Brain microvascular endothelial cell (primary cell): ENCODE measurements around the gene UBE2R2.
"Not testable (repeated sequence)": the region's sequence is repeated elsewhere in the genome, so short reads cannot be mapped to it uniquely, and the experiment has no call there.

Experiments used
- DNase-seq: peaks from one replicate; pipeline ENCODE4 v3.0.0-alpha.2; 2020
- H3K27ac ChIP-seq: fragments of 250-450 bp; sonication (Bioruptor Pico); 2 replicates; pipeline ENCODE4 v1.5.1; 2020; ENCODE audit warnings: mild to moderate bottlenecking, moderate library complexity
- H3K27me3 ChIP-seq: fragments of 250-450 bp; sonication (Bioruptor Pico); replicated peaks from 2 replicates; pipeline ENCODE4 v1.5.1; 2020; ENCODE audit warnings: mild to moderate bottlenecking
- H3K36me3 ChIP-seq: fragments of 250-450 bp; sonication (Bioruptor Pico); replicated peaks from 2 replicates; pipeline ENCODE4 v1.5.1; 2020; ENCODE audit warnings: mild to moderate bottlenecking
- H3K4me3 ChIP-seq: 2 replicates; pipeline ENCODE4 v1.5.1; 2011; ENCODE audit warnings: low read depth, mild to moderate bottlenecking, control low read depth, low read length, moderate library complexity
- CTCF ChIP-seq: IDR thresholded peaks from 2 replicates; pipeline ENCODE4 v1.5.1; 2011; ENCODE audit warnings: low read depth, mild to moderate bottlenecking, moderate library complexity, low read length, control low read depth, inconsistent platforms; ENCODE audit errors: missing control alignments
- in situ Hi-C: cut with HindIII; loops from 2 replicates; pipeline ENCODE4 v1.10.0; 2017; ENCODE audit warnings: low sequenced_read_pairs, low pct_ligation_motif_present

Gene UBE2R2

GRCh38 chr9:33840381-33840780, 23.4 kb downstream of the UBE2R2 start:
- no peak for TF ChIP-seq CTCF
- in situ Hi-C loops: no loop called here
- H3K27me3 ChIP-seq: no peaks in the 10 kb centered on the region
- DNase-seq: no peak
- H3K27ac ChIP-seq: no peak overlapping the region
- H3K4me3 ChIP-seq: no peak overlapping the region
- H3K36me3 ChIP-seq: no peaks in the 10 kb centered on the region

- TF ChIP-seq CTCF: no peak
- Histone ChIP-seq H3K36me3 (no peaks in the 10 kb centered on the region), H3K27ac (no peak overlapping the region), H3K27me3 (no peaks in the 10 kb centered on the region), H3K4me3 (no peak overlapping the region)
- in situ Hi-C loops: no loop called here
- no peak for DNase-seq
These were observed 26.5 kb downstream of the UBE2R2 start for GRCh38 chr9:33843312-33843961.

GRCh38 chr9:33846231-33846630, 29.3 kb downstream of the UBE2R2 start:
- in situ Hi-C loops: no loop called here
- no peak for TF ChIP-seq CTCF
- Histone ChIP-seq H3K27me3 (no peaks in the 10 kb centered on the region), H3K36me3 (no peaks in the 10 kb centered on the region), H3K27ac (no peak overlapping the region), H3K4me3 (no peak overlapping the region)
- DNase-seq: no peak

GRCh38 chr9:33847894-33848205, 30.9 kb downstream of the UBE2R2 start:
- H3K27me3 ChIP-seq, H3K4me3 ChIP-seq, H3K36me3 ChIP-seq, DNase-seq, in situ Hi-C loops, H3K27ac ChIP-seq: not testable (repeated sequence)

- H3K27me3 ChIP-seq: no peaks in the 10 kb centered on the region
- H3K27ac ChIP-seq: no peak overlapping the region
- no peaks in the 10 kb centered on the region for H3K36me3 ChIP-seq
- TF ChIP-seq CTCF: no peak
- in situ Hi-C loops: no loop called here
- no peak overlapping the region for H3K4me3 ChIP-seq
- DNase-seq: no peak
These were observed 33.3 kb downstream of the UBE2R2 start for GRCh38 chr9:33850267-33850629.

GRCh38 chr9:33850677-33851076, 33.7 kb downstream of the UBE2R2 start:
- no peak overlapping the region for H3K27ac ChIP-seq
- in situ Hi-C loops: no loop called here

More at GRCh38 chr9:33850677-33851076, 33.7 kb downstream of the UBE2R2 start:
- Histone ChIP-seq H3K4me3 (no peak overlapping the region), H3K27me3 (no peaks in the 10 kb centered on the region), H3K36me3 (no peaks in the 10 kb centered on the region)
- no peak for TF ChIP-seq CTCF
- DNase-seq: no peak
